Transverse colon (tissue), 4 donors: Measurements from ENCODE around the gene MGAT3. TPM values are rescaled to one million over a fixed set of nuclear protein-coding genes. Genes with fewer than 3 reads are reported as not detected.

ENCODE experiments used
- total RNA-seq, 4 donors: library from RNA; depleted of rRNA; stranded (reverse); fragments of >200 nt; gene quantifications; one replicate each; pipeline ENCODE4 v1.1.0, GENCODE V29; 2016

Gene MGAT3
- total RNA-seq, 4 donors from 2014 or later = 1.2 to 10.1 (median 5.2) TPM

Other genes with a start within 250 kb of the MGAT3 start
- gene PDGFB, start 212.0 kb upstream of the MGAT3 start, total RNA-seq = 1 to 10 TPM; 2.7 to 7.5 (median 4.0) TPM
- gene RPL3, start 137.4 kb upstream of the MGAT3 start, total RNA-seq = 1,000 to 10,000 TPM in 3 of 4 donors, 100 to 1,000 TPM in 1; 909 to 2,069 (median 1,420) TPM
- 10 to 100 TPM in 1 of 4 donors, 1 to 10 TPM in 3; 6.7 to 10.5 (median 8.0) TPM for gene SYNGR1, start 107.0 kb upstream of the MGAT3 start, total RNA-seq
- 10 to 100 TPM; 14.3 to 56.5 (median 24.7) TPM for gene TAB1, start 57.2 kb upstream of the MGAT3 start, total RNA-seq
- 10 to 100 TPM; 11.5 to 31.0 (median 25.6) TPM for gene MIEF1, start 45.3 kb downstream of the MGAT3 start, total RNA-seq
- gene ATF4, start 63.5 kb downstream of the MGAT3 start, total RNA-seq = 100 to 1,000 TPM; 262 to 566 (median 339) TPM
- 100 to 1,000 TPM in 2 of 4 donors, 10 to 100 TPM in 2; 20.5 to 153 (median 97.8) TPM for gene RPS19BP1, start 75.7 kb downstream of the MGAT3 start, total RNA-seq
- 1 to 10 TPM in 2 of 4 donors, under 1 TPM in 2; 0.14 to 1.1 (median 0.66) TPM for gene CACNA1I, start 113.7 kb downstream of the MGAT3 start, total RNA-seq